Glutamatergic neuron (in vitro differentiated cells): ENCODE results near the gene KIRREL2. TPM values are rescaled to one million over a fixed set of nuclear protein-coding genes. Genes with fewer than 3 reads are reported as not detected.

Experiments used
- DNase-seq: peaks from one replicate; pipeline ENCODE4 v3.0.0; 2022
- H3K27ac Mint-ChIP-seq: one replicate; pipeline ENCODE4 v1.8.0; 2020; ENCODE audit warnings: mild to moderate bottlenecking, mixed read lengths, inconsistent platforms; ENCODE audit not compliant: unreplicated experiment
- H3K27me3 Mint-ChIP-seq: one replicate; pipeline ENCODE4 v1.8.0; 2020; ENCODE audit warnings: mild to moderate bottlenecking, moderate library complexity, mixed read lengths, inconsistent platforms; ENCODE audit not compliant: unreplicated experiment
- H3K36me3 Mint-ChIP-seq: one replicate; pipeline ENCODE4 v1.8.0; 2020; ENCODE audit warnings: mild to moderate bottlenecking, mixed read lengths, inconsistent platforms; ENCODE audit not compliant: unreplicated experiment
- H3K4me1 Mint-ChIP-seq: one replicate; pipeline ENCODE4 v1.8.0; 2020; ENCODE audit warnings: mild to moderate bottlenecking, low read depth, mixed read lengths, inconsistent platforms; ENCODE audit not compliant: unreplicated experiment
- H3K4me3 Mint-ChIP-seq: one replicate; pipeline ENCODE4 v1.8.0; 2020; ENCODE audit warnings: mild to moderate bottlenecking, mixed read lengths, inconsistent platforms; ENCODE audit not compliant: unreplicated experiment
- H3K9me3 Mint-ChIP-seq: one replicate; pipeline ENCODE4 v1.8.0; 2020; ENCODE audit warnings: mild to moderate bottlenecking, moderate library complexity, mixed read lengths, inconsistent platforms; ENCODE audit not compliant: unreplicated experiment
- total RNA-seq: library from RNA; stranded (reverse); fragmentation: NEBNext Ultra II Directional; extraction: Animal tissue kit (Norgen Biotek cat#: 25700); gene quantifications from one replicate; pipeline ENCODE4 v1.2.1, GENCODE V29; 2021; ENCODE audit not compliant: unreplicated experiment
- TF ChIP-seq, protein P1 (sequence below): fragments of 200-600 bp; sonication (generic); IDR thresholded peaks from one replicate; pipeline ENCODE4 v1.5.0; 2021; ENCODE audit not compliant: partially characterized antibody, unreplicated experiment

Gene KIRREL2
- total RNA-seq, 1 donor from 2014 or later: 47.1 TPM

- Mint-ChIP-seq H3K36me3 (peaks cover 16% of the 10 kb centered on the region), H3K27me3 (peaks cover 5% of the 10 kb centered on the region), H3K4me3 (no peak overlapping the region), H3K27ac (no peak overlapping the region), H3K4me1 (peaks cover 19% of the 10 kb centered on the region), H3K9me3 (peaks cover 3% of the 10 kb centered on the region)
- no peak for DNase-seq
- TF ChIP-seq, protein P1, sequence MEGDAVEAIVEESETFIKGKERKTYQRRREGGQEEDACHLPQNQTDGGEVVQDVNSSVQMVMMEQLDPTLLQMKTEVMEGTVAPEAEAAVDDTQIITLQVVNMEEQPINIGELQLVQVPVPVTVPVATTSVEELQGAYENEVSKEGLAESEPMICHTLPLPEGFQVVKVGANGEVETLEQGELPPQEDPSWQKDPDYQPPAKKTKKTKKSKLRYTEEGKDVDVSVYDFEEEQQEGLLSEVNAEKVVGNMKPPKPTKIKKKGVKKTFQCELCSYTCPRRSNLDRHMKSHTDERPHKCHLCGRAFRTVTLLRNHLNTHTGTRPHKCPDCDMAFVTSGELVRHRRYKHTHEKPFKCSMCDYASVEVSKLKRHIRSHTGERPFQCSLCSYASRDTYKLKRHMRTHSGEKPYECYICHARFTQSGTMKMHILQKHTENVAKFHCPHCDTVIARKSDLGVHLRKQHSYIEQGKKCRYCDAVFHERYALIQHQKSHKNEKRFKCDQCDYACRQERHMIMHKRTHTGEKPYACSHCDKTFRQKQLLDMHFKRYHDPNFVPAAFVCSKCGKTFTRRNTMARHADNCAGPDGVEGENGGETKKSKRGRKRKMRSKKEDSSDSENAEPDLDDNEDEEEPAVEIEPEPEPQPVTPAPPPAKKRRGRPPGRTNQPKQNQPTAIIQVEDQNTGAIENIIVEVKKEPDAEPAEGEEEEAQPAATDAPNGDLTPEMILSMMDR: no peak
These were observed 28.6 kb downstream of the KIRREL2 start for GRCh38 chr19:35885225-35885738.

DNA sequence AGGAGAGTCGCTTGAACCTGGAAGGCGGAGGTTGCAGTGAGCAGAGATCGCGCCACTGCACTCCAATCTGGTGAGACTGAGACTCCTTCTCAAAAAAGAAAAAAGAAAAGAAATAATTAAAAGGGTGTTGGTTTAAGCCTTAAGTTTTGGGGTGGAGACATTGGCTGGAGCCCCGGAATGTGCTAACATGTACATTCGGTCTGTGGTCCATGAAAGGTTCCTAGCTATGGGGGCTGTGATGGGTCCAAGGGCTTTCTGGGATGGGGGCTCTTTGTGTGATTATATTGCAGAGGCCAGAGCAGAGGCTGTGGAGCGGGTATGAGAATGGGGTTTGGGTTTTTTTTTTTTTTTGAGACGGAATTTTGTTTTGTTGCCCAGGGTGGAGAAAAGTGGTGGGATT, 29.2 kb downstream of the KIRREL2 start:
- H3K9me3 Mint-ChIP-seq: peaks cover 3% of the 10 kb centered on the region
- H3K36me3 Mint-ChIP-seq: peaks cover 16% of the 10 kb centered on the region
- peaks cover 5% of the 10 kb centered on the region for H3K27me3 Mint-ChIP-seq
- TF ChIP-seq, protein P1: no peak
- H3K4me3 Mint-ChIP-seq: no peak overlapping the region
- H3K27ac Mint-ChIP-seq: no peak overlapping the region
- DNase-seq: no peak
- H3K4me1 Mint-ChIP-seq: peaks cover 21% of the 10 kb centered on the region

- Mint-ChIP-seq H3K27ac (no peak overlapping the region), H3K4me3 (no peak overlapping the region), H3K4me1 (peaks cover 15% of the 10 kb centered on the region), H3K36me3 (peaks cover 12% of the 10 kb centered on the region), H3K9me3 (peaks cover 3% of the 10 kb centered on the region), H3K27me3 (peaks cover 5% of the 10 kb centered on the region)
- DNase-seq: no peak
- TF ChIP-seq, protein P1: no peak
These were observed 30.5 kb downstream of the KIRREL2 start for GRCh38 chr19:35887197-35887596.

- no peak for DNase-seq
- Mint-ChIP-seq H3K36me3 (peaks cover 12% of the 10 kb centered on the region), H3K4me1 (peaks cover 9% of the 10 kb centered on the region), H3K4me3 (no peak overlapping the region), H3K9me3 (peaks cover 1% of the 10 kb centered on the region), H3K27me3 (peaks cover 5% of the 10 kb centered on the region), H3K27ac (no peak overlapping the region)
- TF ChIP-seq, protein P1: no peak
These were observed 31.7 kb downstream of the KIRREL2 start for GRCh38 chr19:35888398-35888797.

DNA sequence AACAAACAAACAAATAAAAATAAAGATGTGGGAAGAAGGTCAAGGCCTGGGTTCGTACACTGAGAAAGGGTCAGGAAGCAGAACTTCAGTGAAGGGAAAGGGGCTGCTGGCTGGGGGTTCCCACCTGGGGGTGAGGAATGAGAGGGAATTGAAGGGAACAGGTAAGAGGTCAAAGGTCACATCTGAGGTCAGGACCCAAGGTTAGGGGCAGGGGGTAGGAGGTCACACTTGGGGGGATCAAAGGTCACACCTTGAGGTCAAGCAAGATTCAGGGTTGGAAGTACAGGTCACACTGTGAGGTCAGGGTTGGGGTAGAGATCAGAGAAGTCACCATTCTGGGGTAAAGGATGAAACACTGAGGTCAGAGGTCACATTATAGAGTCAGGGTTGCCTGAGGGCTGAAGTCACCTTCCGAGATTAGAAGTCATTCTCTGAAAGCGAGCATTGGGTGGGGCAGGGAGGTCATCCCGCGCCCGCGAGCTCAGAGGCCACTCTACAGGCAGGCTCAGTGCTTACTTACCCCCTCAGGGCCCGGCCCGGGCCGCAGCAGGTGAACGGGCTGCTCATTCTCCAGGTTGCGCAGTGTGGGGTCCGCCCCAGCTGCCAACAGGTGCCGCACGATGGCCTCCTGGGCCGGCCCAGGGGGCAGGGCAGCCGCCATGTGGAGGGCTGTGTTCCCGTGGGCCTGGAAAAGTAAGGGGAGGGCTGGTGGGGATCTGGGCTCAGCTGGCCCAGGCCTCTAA, 32.8 kb downstream of the KIRREL2 start:
- peaks cover 12% of the 10 kb centered on the region for H3K36me3 Mint-ChIP-seq
- DNase-seq: peak; percentile 42
- peaks cover 5% of the 10 kb centered on the region for H3K27me3 Mint-ChIP-seq
- H3K27ac Mint-ChIP-seq: peak overlapping the region; percentile 62
- H3K4me3 Mint-ChIP-seq: no peak overlapping the region
- H3K9me3 Mint-ChIP-seq: peaks cover 1% of the 10 kb centered on the region
- peaks cover 9% of the 10 kb centered on the region for H3K4me1 Mint-ChIP-seq
- TF ChIP-seq, protein P1: no peak
